ENCODE results near the gene GIPC1.
"Not testable (repeated sequence)": the region's sequence is repeated elsewhere in the genome, so short reads cannot be mapped to it uniquely, and the experiment has no call there.

Gene GIPC1

GRCh38 chr19:14470031-14470876 is 25.7 kb downstream of the GIPC1 start:
- DNase-seq (ENCODE audit: low read depth) = no peak

- no peak for DNase-seq (ENCODE audit: low read depth)
These were observed 28.1 kb downstream of the GIPC1 start for GRCh38 chr19:14467816-14468215.

DNA sequence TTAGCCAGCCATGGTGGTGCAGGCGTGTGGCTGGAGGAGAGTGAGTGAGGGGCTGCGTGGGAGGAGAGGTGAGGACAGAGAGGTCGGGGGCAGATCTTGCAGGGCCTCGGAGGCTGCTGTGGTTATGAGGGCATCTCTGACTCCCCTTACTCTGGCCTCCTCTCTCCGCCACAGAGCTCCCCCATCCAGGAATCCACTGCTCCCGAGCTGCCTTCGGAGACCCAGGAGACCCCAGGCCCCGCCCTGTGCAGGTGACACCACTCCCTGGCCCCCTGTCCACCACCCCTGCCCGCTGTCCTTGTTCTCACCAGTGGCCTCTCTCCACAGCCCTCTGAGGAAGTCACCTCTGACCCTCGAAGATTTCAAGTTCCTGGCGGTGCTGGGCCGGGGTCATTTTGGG is 28.5 kb downstream of the GIPC1 start:
- no peak for DNase-seq (ENCODE audit: low read depth)

- no peak for DNase-seq (ENCODE audit: low read depth)
These were observed 32.2 kb downstream of the GIPC1 start for GRCh38 chr19:14463747-14464146.

DNA sequence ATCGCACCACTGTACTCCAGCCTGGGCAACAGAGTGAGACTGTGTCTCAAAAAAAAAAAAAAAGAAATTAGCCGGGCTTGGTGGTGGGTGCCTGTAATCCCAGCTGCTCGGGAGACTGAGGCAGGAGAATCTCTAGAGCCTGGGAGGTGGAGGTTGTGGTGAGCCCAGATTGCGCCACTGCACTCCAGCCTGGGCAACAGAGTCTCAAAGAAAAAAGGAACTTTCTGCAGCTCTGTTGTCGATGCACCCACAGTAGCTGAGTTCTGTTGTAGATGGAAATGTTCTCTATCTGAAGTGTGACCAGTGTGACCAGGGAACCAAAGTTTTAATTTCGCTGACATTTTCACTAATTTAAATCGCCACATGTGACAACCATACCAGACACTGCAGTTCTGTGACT is 33.5 kb downstream of the GIPC1 start:
- DNase-seq (ENCODE audit: low read depth) = not testable (repeated sequence)

DNA sequence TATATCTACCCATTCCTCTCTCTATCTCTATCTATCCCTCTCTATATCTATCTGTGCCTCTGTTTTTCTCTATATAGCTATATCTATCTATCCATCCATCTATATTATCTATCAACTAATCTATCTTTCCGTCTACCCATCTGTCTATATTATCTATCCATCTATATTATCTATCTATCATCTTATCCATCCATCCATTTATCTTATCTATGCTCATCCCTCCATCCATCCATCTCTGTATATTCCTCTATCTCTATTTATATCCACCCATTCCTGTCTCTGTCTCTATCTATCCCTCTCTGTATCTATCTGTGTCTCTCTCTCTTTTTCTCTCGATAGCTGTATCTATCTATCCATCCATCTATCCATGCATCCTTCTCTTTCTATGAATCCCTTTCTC is 35.0 kb downstream of the GIPC1 start:
- DNase-seq (ENCODE audit: low read depth) = no peak

DNA sequence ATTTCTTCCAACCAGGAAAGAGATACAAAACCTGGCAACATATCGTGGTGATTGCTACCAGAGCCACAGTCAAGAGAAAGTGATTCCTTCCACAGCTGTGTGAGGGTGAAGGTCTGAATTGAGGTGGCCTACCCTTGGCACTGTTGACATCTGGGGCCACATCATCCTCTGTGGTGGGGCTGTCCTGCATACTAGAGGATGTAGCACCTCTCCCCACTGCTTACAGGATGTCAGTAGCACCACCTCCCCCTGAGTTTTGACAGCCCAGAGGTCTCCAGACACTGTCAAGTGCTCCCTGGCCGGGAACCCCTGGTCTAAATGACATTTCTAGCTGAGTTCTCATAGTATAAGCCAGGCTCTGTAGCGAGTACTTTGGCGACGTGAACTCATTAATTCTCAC is 36.2 kb downstream of the GIPC1 start:
- DNase-seq (ENCODE audit: low read depth) = peak; percentile 27

- not testable (repeated sequence) for DNase-seq (ENCODE audit: low read depth)
These were observed 43.6 kb downstream of the GIPC1 start for GRCh38 chr19:14452303-14452702.

- no peak for DNase-seq (ENCODE audit: low read depth)
These were observed 45.1 kb downstream of the GIPC1 start for GRCh38 chr19:14450876-14451275.

- no peak for DNase-seq (ENCODE audit: low read depth)
These were observed 45.6 kb downstream of the GIPC1 start for GRCh38 chr19:14450168-14450874.

DNA sequence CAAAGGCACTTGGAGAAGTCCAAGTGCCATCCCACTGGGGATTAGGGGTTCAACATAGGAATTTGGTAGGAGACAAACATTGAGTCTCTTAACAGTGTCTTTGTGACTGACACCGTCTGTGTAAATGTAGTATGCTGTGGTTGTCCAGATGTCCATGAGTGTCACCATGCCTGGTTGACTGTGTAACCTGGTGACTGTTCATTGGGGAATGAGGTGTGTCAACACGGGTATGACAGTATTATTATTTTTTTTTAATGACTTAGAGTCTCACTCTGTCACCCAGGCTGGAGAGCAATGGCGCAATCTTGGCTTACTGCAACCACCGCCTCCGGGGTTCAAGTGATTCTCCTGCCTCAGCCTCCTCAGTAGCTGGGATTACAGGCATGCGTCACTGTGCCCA is 46.6 kb downstream of the GIPC1 start:
- no peak for DNase-seq (ENCODE audit: low read depth)

GRCh38 chr19:14446336-14447036 is 49.4 kb downstream of the GIPC1 start:
- no peak for DNase-seq (ENCODE audit: low read depth)

- DNase-seq (ENCODE audit: low read depth) = no peak
These were observed 52.2 kb downstream of the GIPC1 start for GRCh38 chr19:14443632-14444216.

DNA sequence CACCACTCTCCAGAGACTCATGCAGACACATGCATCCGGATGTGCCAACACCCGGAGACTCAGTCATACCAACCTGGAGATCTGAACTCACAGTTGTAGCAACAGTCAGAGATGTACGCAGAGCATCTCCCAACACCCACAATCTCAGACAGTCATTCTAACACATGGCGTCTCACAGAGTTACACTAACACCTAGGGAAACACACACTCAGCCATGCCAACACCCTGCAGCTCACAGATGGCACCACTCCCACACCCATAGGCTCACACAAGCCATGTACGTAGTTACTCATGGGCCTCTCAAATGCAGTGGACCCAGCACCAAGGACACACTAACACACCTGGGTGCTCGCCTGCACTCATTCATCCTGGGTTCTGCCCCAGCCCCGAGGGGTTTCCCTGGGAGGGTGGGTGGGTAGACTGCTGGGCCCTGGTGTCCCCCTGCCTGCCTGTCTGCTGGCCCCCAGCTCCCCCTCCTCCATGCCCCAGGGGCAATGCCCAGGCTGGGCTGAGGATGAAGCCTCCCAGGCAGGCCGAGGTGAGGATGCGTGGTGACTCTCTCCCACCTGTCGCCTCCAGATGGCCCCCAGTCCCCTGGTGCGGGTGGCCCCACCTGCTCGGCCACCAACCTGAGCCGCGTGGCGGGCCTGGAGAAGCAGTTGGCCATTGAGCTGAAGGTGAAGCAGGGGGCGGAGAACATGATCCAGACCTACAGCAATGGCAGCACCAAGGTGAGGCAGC is 52.9 kb downstream of the GIPC1 start:
- no peak for DNase-seq (ENCODE audit: low read depth)

- DNase-seq (ENCODE audit: low read depth) = no peak
These were observed 54.6 kb downstream of the GIPC1 start for GRCh38 chr19:14441041-14441938.

DNA sequence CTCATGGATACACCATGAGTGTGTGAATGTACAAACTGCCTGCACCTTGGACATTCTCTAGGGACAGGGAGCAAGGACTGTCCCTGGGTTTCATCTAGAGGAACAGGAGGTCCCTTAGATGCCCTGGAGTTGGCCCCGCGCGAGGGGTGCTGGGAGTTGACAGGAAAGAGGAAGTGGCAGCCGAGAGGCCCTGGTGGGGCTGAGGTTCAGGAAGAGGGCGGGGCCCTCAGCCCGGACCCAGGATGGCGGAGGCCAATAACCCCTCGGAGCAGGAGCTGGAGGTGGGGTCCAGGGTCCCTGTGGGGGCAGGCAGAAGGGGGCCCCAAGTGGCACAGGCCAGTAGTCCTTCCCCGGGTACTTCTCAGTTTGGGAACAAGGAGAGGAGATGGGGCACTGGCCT is 55.9 kb downstream of the GIPC1 start:
- DNase-seq (ENCODE audit: low read depth) = peak; percentile 63

DNA sequence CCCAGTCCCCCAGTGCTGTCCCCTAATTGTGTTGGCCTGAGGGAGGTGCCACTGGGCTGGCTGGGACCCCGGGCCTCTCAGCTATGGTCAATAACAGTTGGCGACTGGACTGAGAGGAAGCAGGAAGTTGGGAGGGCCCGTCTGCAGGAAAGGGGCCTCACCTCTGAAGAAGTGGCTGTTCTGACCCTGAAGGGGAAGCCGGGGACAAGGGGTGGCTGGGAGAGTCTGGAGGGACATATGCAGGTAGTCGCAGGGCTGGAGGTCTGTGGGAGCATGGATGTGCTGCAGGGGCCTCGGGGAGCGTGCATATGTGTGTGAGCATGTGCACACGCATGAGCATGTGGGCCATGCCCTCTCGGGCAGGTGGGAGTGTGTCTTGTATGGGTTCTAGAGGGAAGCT is 56.9 kb downstream of the GIPC1 start:
- DNase-seq (ENCODE audit: low read depth) = no peak

DNA sequence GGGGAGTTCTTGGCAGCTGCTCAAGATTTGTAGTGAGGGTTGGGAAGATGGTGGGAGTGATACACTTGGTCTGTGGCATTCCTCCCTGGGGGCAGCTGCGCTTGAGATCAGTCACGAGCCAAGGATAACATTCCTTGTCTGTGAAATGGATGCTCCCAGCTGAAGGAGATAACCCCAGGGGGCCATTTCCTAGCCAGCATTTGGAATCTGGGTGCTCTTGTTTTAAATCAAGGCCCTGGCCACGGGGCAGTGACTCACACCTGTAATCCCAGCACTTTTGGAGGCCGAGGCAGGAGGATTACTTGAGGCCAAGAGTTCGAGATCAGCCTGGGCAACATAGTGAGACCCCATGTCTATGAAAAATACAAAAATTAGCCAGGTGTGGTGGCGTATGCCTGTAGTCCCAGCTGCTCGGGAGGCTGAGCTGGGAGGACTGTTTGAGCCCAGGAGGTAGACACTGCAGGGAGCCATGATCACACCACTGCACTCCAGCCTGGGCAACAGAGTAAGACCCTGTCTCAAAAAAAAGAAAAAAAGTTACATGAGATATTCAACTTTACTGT is 58.3 kb downstream of the GIPC1 start:
- no peak for DNase-seq (ENCODE audit: low read depth)

DNA sequence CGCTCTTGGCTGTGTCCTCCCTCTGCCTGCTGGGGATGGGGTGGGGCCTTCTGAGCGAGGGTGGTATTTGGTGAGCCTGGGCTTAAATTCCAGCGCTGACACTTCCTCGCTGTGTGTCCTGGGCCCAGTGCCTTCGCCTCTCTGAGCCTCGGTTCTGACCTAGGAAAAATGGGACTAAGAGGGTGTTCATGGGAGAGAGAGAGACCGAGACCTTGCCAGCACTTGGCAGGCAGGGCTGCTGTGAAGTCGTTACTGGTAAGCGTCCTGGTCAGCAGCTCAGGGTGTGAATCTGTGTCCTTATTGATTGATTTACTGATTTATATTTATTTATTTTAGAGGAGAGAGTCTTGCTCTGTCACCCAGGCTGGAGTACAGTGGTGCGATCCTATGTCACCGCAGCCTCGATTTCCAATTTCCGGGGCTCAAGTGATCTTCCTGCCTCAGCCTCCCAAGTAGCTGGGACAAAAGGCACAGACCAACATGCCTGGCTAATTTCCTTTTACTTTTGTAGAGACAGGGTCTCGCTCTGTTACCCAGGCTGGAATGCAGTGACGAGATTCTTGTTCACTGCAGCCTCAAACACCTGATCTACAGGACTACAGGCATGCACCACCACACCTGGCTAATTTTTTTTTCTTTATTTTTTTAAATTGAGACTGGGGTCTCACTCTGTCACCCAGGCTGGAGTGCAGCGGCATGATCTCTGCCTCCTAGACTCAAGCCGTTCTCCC is 60.4 kb downstream of the GIPC1 start:
- no peak for DNase-seq (ENCODE audit: low read depth)
